Retinal pigment epithelial cell (primary cell): ENCODE measurements around the gene MYCT1.

Source experiments
- DNase-seq: peaks from one replicate; pipeline ENCODE4 v3.0.0-alpha.2; 2010; ENCODE audit warnings: low read depth
- H3K4me3 ChIP-seq: 2 replicates; pipeline ENCODE4 v1.5.1; 2011; ENCODE audit warnings: mild to moderate bottlenecking, low read length, control low read depth, moderate library complexity
- CTCF ChIP-seq: conservative IDR thresholded peaks from 2 replicates; pipeline ENCODE4 v1.5.1; 2011; ENCODE audit warnings: low read depth, low read length, control low read depth, inconsistent platforms

The MYCT1 gene

GRCh38 chr6:152697634-152698033 lies at the start of gene MYCT1:
Gene MYCT1, plus strand, starts transcription at chr6:152697897. Its CDS starts 6 bp downstream, at chr6:152697903.
- TF ChIP-seq CTCF, result no peak

GRCh38 chr6:152648105-152648504 lies 49.6 kb upstream of the MYCT1 start:
- TF ChIP-seq CTCF, result no peak
- DNase-seq, result no peak
- no peak overlapping the region for H3K4me3 ChIP-seq

More at GRCh38 chr6:152697634-152698033, at the start of gene MYCT1:
- no peak within 1 kb of the TSS for H3K4me3 ChIP-seq
- no peak for DNase-seq

- no peak for TF ChIP-seq CTCF
- DNase-seq, result no peak
- H3K4me3 ChIP-seq, result no peak overlapping the region
Observed at GRCh38 chr6:152651986-152652385, 45.7 kb upstream of the MYCT1 start.

- no peak for TF ChIP-seq CTCF
- H3K4me3 ChIP-seq, result no peak overlapping the region
- DNase-seq, result peak; percentile 42
Observed at GRCh38 chr6:152661776-152662175, 35.9 kb upstream of the MYCT1 start.

- H3K4me3 ChIP-seq, result no peak overlapping the region
- TF ChIP-seq CTCF, result peak; percentile 45
- DNase-seq, result no peak
Observed at GRCh38 chr6:152669895-152670294, 27.8 kb upstream of the MYCT1 start.

GRCh38 chr6:152671171-152671570 lies 26.5 kb upstream of the MYCT1 start:
- no peak overlapping the region for H3K4me3 ChIP-seq
- no peak for DNase-seq
- no peak for TF ChIP-seq CTCF

- no peak for TF ChIP-seq CTCF
- no peak for DNase-seq
Observed at GRCh38 chr6:152673236-152673635, 24.5 kb upstream of the MYCT1 start.

More at GRCh38 chr6:152673236-152673635, 24.5 kb upstream of the MYCT1 start:
- no peak overlapping the region for H3K4me3 ChIP-seq
